GM18526 (cell line): ENCODE measurements around the gene HAX1.

ENCODE experiments used
- POLR2A ChIP-seq: IDR thresholded peaks from 3 replicates; pipeline ENCODE4 v1.6.1; 2011; ENCODE audit not compliant: insufficient read length; ENCODE audit errors: extremely low read depth

Gene HAX1

DNA sequence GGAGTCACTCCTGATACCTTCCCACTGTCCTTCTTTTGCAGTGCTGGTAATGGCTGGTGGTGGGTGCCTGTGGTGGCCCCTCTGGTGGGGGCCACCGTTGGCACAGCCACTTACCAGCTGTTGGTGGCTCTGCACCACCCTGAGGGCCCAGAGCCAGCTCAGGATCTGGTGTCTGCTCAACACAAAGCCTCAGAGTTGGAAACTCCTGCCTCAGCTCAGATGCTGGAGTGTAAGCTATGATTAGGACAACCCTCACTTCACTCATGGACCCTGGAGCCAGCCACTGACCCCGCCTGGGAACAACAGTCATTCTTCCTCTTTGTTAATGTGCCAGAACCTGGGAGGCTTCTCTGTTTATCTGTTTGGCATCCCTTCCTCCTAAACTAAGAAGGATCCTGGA lies 51.8 kb downstream of the HAX1 start:
- no peak for TF ChIP-seq POLR2A

DNA sequence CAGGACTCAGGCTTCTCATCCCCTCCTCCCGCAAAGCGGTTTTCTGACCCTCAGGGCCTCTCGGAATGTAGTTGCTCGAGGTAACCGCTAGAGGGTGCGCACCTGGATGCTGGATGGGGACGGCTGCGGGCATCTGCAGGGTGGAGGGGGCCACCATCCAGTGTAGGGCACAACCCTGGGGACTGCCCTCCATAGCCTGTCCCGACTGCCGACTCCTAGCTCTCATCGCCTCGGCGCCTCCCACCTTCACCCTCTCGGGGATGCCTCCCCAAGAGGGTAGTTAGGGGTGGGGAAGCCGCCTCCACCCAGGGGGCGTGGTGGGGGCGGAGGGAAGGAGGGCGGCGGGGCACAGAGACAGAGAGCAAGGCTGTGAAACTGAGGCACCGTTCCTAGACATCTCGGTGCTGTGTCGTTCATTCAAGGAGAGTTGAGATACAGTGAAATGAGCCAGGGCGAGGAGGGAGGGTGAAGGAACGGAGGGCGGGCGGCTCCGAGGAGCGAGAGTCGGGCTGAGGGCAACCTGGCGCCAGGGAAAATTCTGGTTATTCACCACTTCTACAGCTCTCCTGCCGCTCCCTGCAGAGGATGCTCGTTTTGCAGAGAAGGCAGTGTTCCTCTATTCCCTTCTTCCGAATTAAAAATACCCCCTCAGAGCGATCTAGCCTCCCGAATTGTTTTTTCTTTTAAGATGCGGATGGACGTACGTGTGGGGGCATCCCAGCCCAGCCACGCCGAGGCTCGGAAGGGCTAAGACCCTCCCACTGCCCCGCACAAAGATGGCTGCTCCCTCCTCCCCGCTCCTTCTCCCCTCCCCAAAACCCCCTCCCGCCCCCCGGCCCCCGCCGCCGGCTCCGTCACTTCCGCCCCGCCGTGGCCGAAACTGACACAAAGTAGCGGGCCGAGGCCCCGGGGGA lies 52.5 kb downstream of the HAX1 start, which contains the start of gene ATP8B2:
TSS of gene ATP8B2 (plus strand) at position 857 of the 914 bp plus-strand sequence. CDS start 2,617 bp downstream, outside the sequence.
- TF ChIP-seq POLR2A = no peak
